GM23338 (cell line): ENCODE measurements around the gene PEX13. TPM values are rescaled to one million over a fixed set of nuclear protein-coding genes. Genes with fewer than 3 reads are reported as not detected.

Source experiments
- ATAC-seq: fragments of 200-7000 bp; cut with Tn5 transposase; 3 replicates; pipeline ENCODE4 v1.9.1; 2020
- DNase-seq: peaks from one replicate; pipeline ENCODE4 v3.0.0-alpha.2; 2015; ENCODE audit warnings: low spot score
- H2AFZ ChIP-seq: fragments of 200-600 bp; sonication (generic); 2 replicates; pipeline ENCODE4 v1.8.0; 2016; ENCODE audit warnings: antibody characterized with exemption, mild to moderate bottlenecking, moderate library complexity
- H3F3A ChIP-seq: fragments of 200-600 bp; sonication (generic); replicated peaks from 2 replicates; pipeline ENCODE4 v1.8.0; 2017; ENCODE audit warnings: antibody characterized with exemption, mixed run types, low read depth
- H3K27ac ChIP-seq: fragments of 200-600 bp; sonication (generic); 2 replicates; pipeline ENCODE4 v1.6.1; 2016; ENCODE audit warnings: low read depth
- H3K27me3 ChIP-seq: fragments of 200-600 bp; sonication (generic); 2 replicates; pipeline ENCODE4 v1.8.0; 2016; ENCODE audit warnings: mild to moderate bottlenecking, mixed run types, moderate library complexity; ENCODE audit not compliant: insufficient read depth
- H3K36me3 ChIP-seq: fragments of 200-600 bp; sonication (generic); 2 replicates; pipeline ENCODE4 v1.8.0; 2016; ENCODE audit warnings: mild to moderate bottlenecking; ENCODE audit not compliant: insufficient read depth
- H3K4me1 ChIP-seq: fragments of 200-600 bp; sonication (generic); 2 replicates; pipeline ENCODE4 v1.8.0; 2016; ENCODE audit warnings: mild to moderate bottlenecking, moderate library complexity; ENCODE audit not compliant: insufficient read depth
- H3K4me2 ChIP-seq: fragments of 200-600 bp; sonication (generic); 2 replicates; pipeline ENCODE4 v1.7.1; 2017; ENCODE audit warnings: mixed run types
- H3K4me3 ChIP-seq: fragments of 200-600 bp; sonication (generic); 2 replicates; pipeline ENCODE4 v1.6.1; 2016; ENCODE audit warnings: mixed run types
- H3K79me2 ChIP-seq: fragments of 200-600 bp; sonication (generic); replicated peaks from 2 replicates; pipeline ENCODE4 v1.8.0; 2017; ENCODE audit warnings: mild to moderate bottlenecking; ENCODE audit not compliant: insufficient read depth
- H3K9me2 ChIP-seq: fragments of 200-600 bp; sonication (generic); 2 replicates; pipeline ENCODE4 v1.8.0; 2017; ENCODE audit not compliant: insufficient read depth
- H4K20me1 ChIP-seq: fragments of 200-600 bp; sonication (generic); replicated peaks from 2 replicates; pipeline ENCODE4 v1.8.0; 2017; ENCODE audit warnings: mild to moderate bottlenecking; ENCODE audit not compliant: insufficient read depth
- H3K27ac Mint-ChIP-seq: 2 replicates; pipeline ENCODE4 v1.8.0; 2020; ENCODE audit warnings: inconsistent platforms, mild to moderate bottlenecking, moderate library complexity, mixed read lengths
- H3K27me3 Mint-ChIP-seq: 3 replicates; pipeline ENCODE4 v1.8.0; 2022; ENCODE audit warnings: low read depth, mild to moderate bottlenecking, moderate library complexity, mixed read lengths, inconsistent platforms; ENCODE audit not compliant: insufficient read depth, poor library complexity
- H3K36me3 Mint-ChIP-seq: 3 replicates; pipeline ENCODE4 v1.8.0; 2021; ENCODE audit warnings: low read depth, mild to moderate bottlenecking, inconsistent platforms, moderate library complexity, mixed read lengths
- H3K4me1 Mint-ChIP-seq: 3 replicates; pipeline ENCODE4 v1.8.0; 2020; ENCODE audit warnings: mild to moderate bottlenecking, inconsistent platforms, mixed read lengths
- H3K4me3 Mint-ChIP-seq: 3 replicates; pipeline ENCODE4 v1.8.0; 2021; ENCODE audit warnings: moderate library complexity, mild to moderate bottlenecking, inconsistent platforms, mixed read lengths
- H3K9me3 Mint-ChIP-seq: 3 replicates; pipeline ENCODE4 v1.8.0; 2020; ENCODE audit warnings: moderate library complexity, mild to moderate bottlenecking, inconsistent platforms, mixed read lengths
- CREB1 ChIP-seq: fragments of 250-450 bp; sonication (Bioruptor Pico); IDR thresholded peaks from 2 replicates; pipeline ENCODE4 v1.5.0; 2020; ENCODE audit warnings: low read depth, mild to moderate bottlenecking, moderate library complexity
- JUNB ChIP-seq: IDR thresholded peaks from one replicate; pipeline ENCODE4 v1.6.1; 2016; ENCODE audit warnings: antibody characterized with exemption; ENCODE audit not compliant: unreplicated experiment
- STAT1 ChIP-seq: IDR thresholded peaks from one replicate; pipeline ENCODE4 v1.6.1; 2016; ENCODE audit warnings: antibody characterized with exemption; ENCODE audit not compliant: unreplicated experiment
- polyA plus RNA-seq: library from polyadenylated mRNA; unstranded; fragments of >200 nt; fragmentation: Nextera tagmentation; extraction: Ambion mirVana; gene quantifications from 2 replicates; pipeline ENCODE4 v1.2.1, GENCODE V29; 2016
- total RNA-seq: library from RNA; depleted of rRNA; stranded (reverse); fragments of >200 nt; shearing (Covaris generic); gene quantifications from 2 replicates; pipeline ENCODE4 v1.2.3, GENCODE V29; 2014
- TF ChIP-seq, protein P1 (sequence below): IDR thresholded peaks from one replicate; pipeline ENCODE4 v1.6.1; 2018; ENCODE audit warnings: antibody characterized with exemption; ENCODE audit not compliant: unreplicated experiment
- TF ChIP-seq, protein P2 (sequence below): IDR thresholded peaks from 2 replicates; pipeline ENCODE4 v1.6.1; 2016; ENCODE audit warnings: antibody characterized with exemption
- TF ChIP-seq, protein P3 (sequence below), 2 experiments: fragments of 200-600 bp in 1 of 2; sonication (generic) in 1 of 2; conservative IDR thresholded peaks; 2 replicates each; pipeline versions ENCODE4 v1.5.1 to v1.6.1; 2016 to 2017; ENCODE audit warnings: antibody characterized with exemption in 2 of 2, low read depth in 2 of 2, mild to moderate bottlenecking in 2 of 2, moderate library complexity in 1 of 2

PEX13 gene
- total and polyA plus RNA-seq, 2 experiments from 2014 or later: 15.8 to 29.2 TPM

DNA sequence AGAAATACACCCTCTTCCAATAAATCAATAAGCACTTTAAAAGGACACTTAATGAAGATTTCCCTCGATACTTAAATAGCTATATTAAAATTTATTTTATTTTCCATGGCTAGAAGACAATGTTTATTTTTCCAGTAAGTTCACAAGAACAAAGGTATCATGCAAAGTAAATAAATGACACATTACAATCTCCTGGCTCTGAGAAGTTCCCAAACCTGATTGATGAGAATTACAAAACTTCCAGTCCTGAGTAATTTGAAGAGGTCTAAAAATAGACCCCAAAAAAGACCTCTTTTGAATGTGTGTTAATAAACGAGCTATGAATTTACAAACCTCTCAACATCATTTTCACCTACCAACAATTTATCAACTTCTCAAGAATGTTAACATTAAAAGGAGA lies 1.5 kb upstream of the PEX13 start:
- TF ChIP-seq JUNB (no peak), STAT1 (no peak)
- TF ChIP-seq, protein P1, sequence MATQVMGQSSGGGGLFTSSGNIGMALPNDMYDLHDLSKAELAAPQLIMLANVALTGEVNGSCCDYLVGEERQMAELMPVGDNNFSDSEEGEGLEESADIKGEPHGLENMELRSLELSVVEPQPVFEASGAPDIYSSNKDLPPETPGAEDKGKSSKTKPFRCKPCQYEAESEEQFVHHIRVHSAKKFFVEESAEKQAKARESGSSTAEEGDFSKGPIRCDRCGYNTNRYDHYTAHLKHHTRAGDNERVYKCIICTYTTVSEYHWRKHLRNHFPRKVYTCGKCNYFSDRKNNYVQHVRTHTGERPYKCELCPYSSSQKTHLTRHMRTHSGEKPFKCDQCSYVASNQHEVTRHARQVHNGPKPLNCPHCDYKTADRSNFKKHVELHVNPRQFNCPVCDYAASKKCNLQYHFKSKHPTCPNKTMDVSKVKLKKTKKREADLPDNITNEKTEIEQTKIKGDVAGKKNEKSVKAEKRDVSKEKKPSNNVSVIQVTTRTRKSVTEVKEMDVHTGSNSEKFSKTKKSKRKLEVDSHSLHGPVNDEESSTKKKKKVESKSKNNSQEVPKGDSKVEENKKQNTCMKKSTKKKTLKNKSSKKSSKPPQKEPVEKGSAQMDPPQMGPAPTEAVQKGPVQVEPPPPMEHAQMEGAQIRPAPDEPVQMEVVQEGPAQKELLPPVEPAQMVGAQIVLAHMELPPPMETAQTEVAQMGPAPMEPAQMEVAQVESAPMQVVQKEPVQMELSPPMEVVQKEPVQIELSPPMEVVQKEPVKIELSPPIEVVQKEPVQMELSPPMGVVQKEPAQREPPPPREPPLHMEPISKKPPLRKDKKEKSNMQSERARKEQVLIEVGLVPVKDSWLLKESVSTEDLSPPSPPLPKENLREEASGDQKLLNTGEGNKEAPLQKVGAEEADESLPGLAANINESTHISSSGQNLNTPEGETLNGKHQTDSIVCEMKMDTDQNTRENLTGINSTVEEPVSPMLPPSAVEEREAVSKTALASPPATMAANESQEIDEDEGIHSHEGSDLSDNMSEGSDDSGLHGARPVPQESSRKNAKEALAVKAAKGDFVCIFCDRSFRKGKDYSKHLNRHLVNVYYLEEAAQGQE: no peak
- TF ChIP-seq, protein P2, sequence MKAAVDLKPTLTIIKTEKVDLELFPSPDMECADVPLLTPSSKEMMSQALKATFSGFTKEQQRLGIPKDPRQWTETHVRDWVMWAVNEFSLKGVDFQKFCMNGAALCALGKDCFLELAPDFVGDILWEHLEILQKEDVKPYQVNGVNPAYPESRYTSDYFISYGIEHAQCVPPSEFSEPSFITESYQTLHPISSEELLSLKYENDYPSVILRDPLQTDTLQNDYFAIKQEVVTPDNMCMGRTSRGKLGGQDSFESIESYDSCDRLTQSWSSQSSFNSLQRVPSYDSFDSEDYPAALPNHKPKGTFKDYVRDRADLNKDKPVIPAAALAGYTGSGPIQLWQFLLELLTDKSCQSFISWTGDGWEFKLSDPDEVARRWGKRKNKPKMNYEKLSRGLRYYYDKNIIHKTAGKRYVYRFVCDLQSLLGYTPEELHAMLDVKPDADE: no peak
- TF ChIP-seq, protein P3, sequence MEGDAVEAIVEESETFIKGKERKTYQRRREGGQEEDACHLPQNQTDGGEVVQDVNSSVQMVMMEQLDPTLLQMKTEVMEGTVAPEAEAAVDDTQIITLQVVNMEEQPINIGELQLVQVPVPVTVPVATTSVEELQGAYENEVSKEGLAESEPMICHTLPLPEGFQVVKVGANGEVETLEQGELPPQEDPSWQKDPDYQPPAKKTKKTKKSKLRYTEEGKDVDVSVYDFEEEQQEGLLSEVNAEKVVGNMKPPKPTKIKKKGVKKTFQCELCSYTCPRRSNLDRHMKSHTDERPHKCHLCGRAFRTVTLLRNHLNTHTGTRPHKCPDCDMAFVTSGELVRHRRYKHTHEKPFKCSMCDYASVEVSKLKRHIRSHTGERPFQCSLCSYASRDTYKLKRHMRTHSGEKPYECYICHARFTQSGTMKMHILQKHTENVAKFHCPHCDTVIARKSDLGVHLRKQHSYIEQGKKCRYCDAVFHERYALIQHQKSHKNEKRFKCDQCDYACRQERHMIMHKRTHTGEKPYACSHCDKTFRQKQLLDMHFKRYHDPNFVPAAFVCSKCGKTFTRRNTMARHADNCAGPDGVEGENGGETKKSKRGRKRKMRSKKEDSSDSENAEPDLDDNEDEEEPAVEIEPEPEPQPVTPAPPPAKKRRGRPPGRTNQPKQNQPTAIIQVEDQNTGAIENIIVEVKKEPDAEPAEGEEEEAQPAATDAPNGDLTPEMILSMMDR (conservative IDR thresholded peaks at IDR 0.05; ENCODE audit: low read depth in 2 of 2): no peak
- Mint-ChIP-seq H3K4me3 (peak overlapping the region; percentile 98), H3K36me3 (peaks cover 3% of the 10 kb centered on the region; the same call in 2 of the 3 replicates), H3K27me3 (peaks cover 4% of the 10 kb centered on the region), H3K9me3 (no peaks in the 10 kb centered on the region), H3K27ac (no peak overlapping the region), H3K4me1 (peaks cover 14% of the 10 kb centered on the region)
- H3K4me1 ChIP-seq: peaks cover 14% of the 10 kb centered on the region
- peak overlapping the region; percentile 98; the same call in 1 of the 2 replicates for H3K27ac ChIP-seq
- 0 out of 2 replicates have a peak overlapping the region, but pooled peaks have one; percentile 49 for H2AFZ ChIP-seq
- peak overlapping the region; percentile 85 for H3K4me2 ChIP-seq
- H3K9me2 ChIP-seq: no peaks in the 10 kb centered on the region
- no peaks in the 10 kb centered on the region for H3K27me3 ChIP-seq
- ATAC-seq (no peak), DNase-seq (no peak)
- no peaks in the 10 kb centered on the region for H3F3A ChIP-seq
- H3K4me3 ChIP-seq: peak overlapping the region; percentile 57
- no peaks in the 10 kb centered on the region for H4K20me1 ChIP-seq
- H3K36me3 ChIP-seq: no peaks in the 10 kb centered on the region
- peaks cover 28% of the 10 kb centered on the region for H3K79me2 ChIP-seq

DNA sequence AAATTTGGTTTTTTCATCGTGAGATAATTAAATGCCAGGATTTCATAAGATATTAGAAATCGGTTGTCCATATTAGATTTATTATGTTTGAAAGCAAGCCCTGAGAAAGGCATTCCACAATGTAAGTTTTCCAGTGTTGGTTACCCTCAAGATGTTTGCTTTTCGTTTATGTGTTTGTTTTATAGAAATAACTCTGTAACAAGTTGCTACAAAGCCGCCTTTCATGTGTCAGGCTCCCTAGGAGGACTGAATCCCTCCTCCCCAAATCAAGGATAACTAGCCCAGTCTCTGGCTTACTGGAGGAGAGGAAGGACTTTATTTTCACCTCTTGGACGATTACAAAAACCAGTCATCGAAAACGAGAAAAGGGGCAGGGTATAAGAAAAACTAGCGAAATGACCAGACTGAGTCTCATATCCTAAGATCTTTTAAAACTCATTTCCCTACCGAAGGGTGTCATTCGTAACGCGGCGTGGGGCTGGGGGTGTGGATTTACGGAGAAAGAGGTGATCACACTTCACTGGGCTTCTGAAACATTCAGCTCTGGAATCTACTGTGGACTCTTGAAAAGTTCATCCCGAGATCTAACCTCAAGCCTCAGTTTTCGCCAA lies 1.0 kb upstream of the PEX13 start:
- peaks cover 14% of the 10 kb centered on the region for H3K4me1 ChIP-seq
- Mint-ChIP-seq H3K36me3 (peaks cover 7% of the 10 kb centered on the region; the same call in 2 of the 3 replicates), H3K4me3 (peak overlapping the region; percentile 98), H3K4me1 (peaks cover 14% of the 10 kb centered on the region), H3K27me3 (peaks cover 4% of the 10 kb centered on the region), H3K9me3 (no peaks in the 10 kb centered on the region), H3K27ac (peak overlapping the region; percentile 100)
- ATAC-seq: no peak
- H3K27ac ChIP-seq: peak overlapping the region; percentile 98
- peak overlapping the region; percentile 49 for H2AFZ ChIP-seq
- H4K20me1 ChIP-seq: no peaks in the 10 kb centered on the region
- H3K9me2 ChIP-seq: no peaks in the 10 kb centered on the region
- H3K27me3 ChIP-seq: no peaks in the 10 kb centered on the region
- peak overlapping the region; percentile 85 for H3K4me2 ChIP-seq
- H3K79me2 ChIP-seq: peaks cover 33% of the 10 kb centered on the region
- H3K36me3 ChIP-seq: no peaks in the 10 kb centered on the region
- DNase-seq: peak; percentile 32
- H3K4me3 ChIP-seq: peak overlapping the region; percentile 57
- H3F3A ChIP-seq: no peaks in the 10 kb centered on the region
- TF ChIP-seq CREB1 (CRISPR knock-in tag): no peak
- TF ChIP-seq, protein P3 (conservative IDR thresholded peaks at IDR 0.05; ENCODE audit: low read depth in 2 of 2): no peak
